ENCODE measurements around the gene INPP5D. TPM values are rescaled to one million over a fixed set of nuclear protein-coding genes. Genes with fewer than 3 reads are reported as not detected.

Gene INPP5D
- polyA plus RNA-seq, 1 donor (not counting 4 experiments of a cell fraction or from before 2014, with no cell fraction given), result 7.5 TPM

GRCh38 chr2:233053928-233054784 lies 6.0 kb upstream of the INPP5D start:
- dilution Hi-C loops (cut with MboI; ENCODE audit: extremely low pct_ligation_motif_present, low sequenced_read_pairs), result no loop called here
- no peaks in the 10 kb centered on the region for H3K9me3 ChIP-seq (ENCODE audit: control insufficient read depth, low read depth, low read length)
- TF ChIP-seq EZH2 (IDR thresholded peaks at IDR 0.05; ENCODE audit: low read length) (no peak), CTCF (optimal IDR thresholded peaks at IDR 0.05 in 1 of 3, IDR thresholded peaks at IDR 0.05 in 1 of 3, conservative IDR thresholded peaks at IDR 0.05 in 1 of 3; ENCODE audit: extremely low read depth in 1 of 3, insufficient read depth in 2 of 3, low read length in 3 of 3) (peak; percentile 86 to 94 (median 92))
- no peaks in the 10 kb centered on the region for H3K36me3 ChIP-seq (ENCODE audit: control insufficient read depth in 2 of 2, extremely low read depth in 1 of 2, insufficient read depth in 2 of 2, low read length in 2 of 2)
- H3K27me3 ChIP-seq (ENCODE audit: control insufficient read depth, extremely low read depth, insufficient read depth, low read length), result peaks cover 10% of the 10 kb centered on the region
- H3K4me2 ChIP-seq (ENCODE audit: control insufficient read depth, extremely low read depth, insufficient read depth, low read depth, low read length), result no peak overlapping the region
- no peaks in the 10 kb centered on the region for H3K9me1 ChIP-seq (ENCODE audit: control insufficient read depth, extremely low read depth, insufficient read depth, low read length)
- H3K27ac ChIP-seq (ENCODE audit: control insufficient read depth, insufficient read depth, low read length), result no peak overlapping the region
- peaks cover 19% of the 10 kb centered on the region for H3K4me1 ChIP-seq (ENCODE audit: control insufficient read depth, extremely low read depth, insufficient read depth, low read length)
- no peaks in the 10 kb centered on the region for H3K79me2 ChIP-seq (ENCODE audit: control insufficient read depth, insufficient read depth, low read length)
- no peak overlapping the region for H3K9ac ChIP-seq (ENCODE audit: control insufficient read depth, extremely low read depth, insufficient read depth, low read length)
- DNase-seq (ENCODE audit: low read depth, low spot score) (no peak), FAIRE-seq (peak; percentile 57)
- no peak overlapping the region for H2AFZ ChIP-seq (ENCODE audit: control insufficient read depth, low read length)
- H3K4me3 ChIP-seq (ENCODE audit: control insufficient read depth in 2 of 3, extremely low read depth in 1 of 3, insufficient read depth in 2 of 3, low read depth in 1 of 3, low read length in 3 of 3), result no peak overlapping the region
- no peaks in the 10 kb centered on the region for H4K20me1 ChIP-seq (ENCODE audit: control insufficient read depth, extremely low read depth, insufficient read depth, low read length)

- Histone ChIP-seq H3K79me2 (ENCODE audit: control insufficient read depth, insufficient read depth, low read length) (no peaks in the 10 kb centered on the region), H3K9ac (ENCODE audit: control insufficient read depth, extremely low read depth, insufficient read depth, low read length) (no peak overlapping the region), H3K9me1 (ENCODE audit: control insufficient read depth, extremely low read depth, insufficient read depth, low read length) (no peaks in the 10 kb centered on the region), H4K20me1 (ENCODE audit: control insufficient read depth, extremely low read depth, insufficient read depth, low read length) (no peaks in the 10 kb centered on the region), H3K27me3 (ENCODE audit: control insufficient read depth, extremely low read depth, insufficient read depth, low read length) (peaks cover 10% of the 10 kb centered on the region), H3K4me3 (ENCODE audit: control insufficient read depth in 2 of 3, extremely low read depth in 1 of 3, insufficient read depth in 2 of 3, low read depth in 1 of 3, low read length in 3 of 3) (no peak overlapping the region), H3K4me1 (ENCODE audit: control insufficient read depth, extremely low read depth, insufficient read depth, low read length) (peaks cover 11% of the 10 kb centered on the region), H3K4me2 (ENCODE audit: control insufficient read depth, extremely low read depth, insufficient read depth, low read depth, low read length) (no peak overlapping the region), H2AFZ (ENCODE audit: control insufficient read depth, low read length) (no peak overlapping the region), H3K36me3 (ENCODE audit: control insufficient read depth in 2 of 2, extremely low read depth in 1 of 2, insufficient read depth in 2 of 2, low read length in 2 of 2) (no peaks in the 10 kb centered on the region), H3K9me3 (ENCODE audit: control insufficient read depth, low read depth, low read length) (no peaks in the 10 kb centered on the region), H3K27ac (ENCODE audit: control insufficient read depth, insufficient read depth, low read length) (no peak overlapping the region)
- TF ChIP-seq CTCF (optimal IDR thresholded peaks at IDR 0.05 in 1 of 3, IDR thresholded peaks at IDR 0.05 in 1 of 3, conservative IDR thresholded peaks at IDR 0.05 in 1 of 3; ENCODE audit: extremely low read depth in 1 of 3, insufficient read depth in 2 of 3, low read length in 3 of 3) (no peak), EZH2 (IDR thresholded peaks at IDR 0.05; ENCODE audit: low read length) (no peak)
- dilution Hi-C loops (cut with MboI; ENCODE audit: extremely low pct_ligation_motif_present, low sequenced_read_pairs), result no loop called here
- DNase-seq (ENCODE audit: low read depth, low spot score) (no peak), FAIRE-seq (no peak)
Measured at GRCh38 chr2:233055362-233055761, 4.8 kb upstream of the INPP5D start.
